ENCODE measurements around the gene GLB1L2.

GLB1L2 gene

DNA sequence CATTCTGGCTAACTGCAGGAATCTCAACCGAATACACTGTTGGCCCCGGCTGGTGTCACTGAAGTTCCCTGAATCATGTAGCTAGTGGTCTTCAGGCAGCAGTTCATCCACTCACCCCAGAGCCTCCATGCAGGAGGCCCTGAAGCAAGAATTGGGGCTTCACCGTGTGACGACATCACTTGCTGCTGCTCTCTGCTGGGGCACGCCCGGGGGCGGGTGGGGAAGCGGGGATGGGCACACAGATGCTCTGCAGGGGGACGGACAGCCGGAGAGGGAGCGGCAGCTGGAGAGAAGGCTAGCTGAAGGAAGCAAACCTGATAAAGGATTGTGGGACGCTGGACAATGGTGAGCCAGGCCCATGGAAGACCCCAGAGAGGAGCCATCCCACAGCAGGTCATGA lies 63.2 kb downstream of the GLB1L2 start:
- no peak overlapping the region for H3K4me3 ChIP-seq (ENCODE audit: low read depth, low read length)

DNA sequence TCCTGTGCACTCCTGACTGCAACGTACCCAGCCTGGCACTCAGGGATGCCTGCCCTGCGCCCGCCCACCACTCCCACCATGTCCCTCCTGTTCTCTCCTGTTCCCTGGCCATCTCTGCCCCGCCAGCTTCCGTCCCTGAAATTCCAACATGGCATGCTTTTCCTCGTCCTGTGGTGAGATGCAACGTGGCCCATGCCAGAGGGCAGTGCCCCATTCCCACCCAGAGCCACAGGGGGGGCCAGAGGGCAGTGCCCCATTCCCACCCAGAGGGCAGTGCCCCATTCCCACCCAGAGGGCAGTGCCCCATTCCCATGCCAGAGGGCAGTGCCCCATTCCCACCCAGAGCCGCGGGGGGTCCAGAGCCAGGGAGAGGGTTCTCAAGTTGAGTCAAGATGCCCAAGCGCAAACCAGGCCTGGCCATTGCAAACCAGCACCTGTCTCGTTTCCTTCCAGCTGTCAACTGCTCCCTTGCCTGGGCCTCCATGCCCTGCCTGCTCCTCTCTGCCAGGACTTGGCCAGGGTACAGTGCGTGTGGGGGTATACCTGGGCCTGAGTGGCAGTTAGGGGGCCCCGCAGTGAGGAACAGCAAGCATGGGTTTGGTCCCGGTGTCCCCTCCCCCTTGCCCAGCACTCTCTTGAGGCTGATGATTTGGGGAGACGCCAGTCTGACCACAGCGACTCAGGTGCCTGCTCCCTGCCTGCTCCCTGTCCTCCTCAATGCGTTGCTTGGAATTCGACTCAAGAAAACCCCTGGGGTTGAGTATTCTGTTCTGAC lies 65.7 kb downstream of the GLB1L2 start:
- TF ChIP-seq, protein P1, sequence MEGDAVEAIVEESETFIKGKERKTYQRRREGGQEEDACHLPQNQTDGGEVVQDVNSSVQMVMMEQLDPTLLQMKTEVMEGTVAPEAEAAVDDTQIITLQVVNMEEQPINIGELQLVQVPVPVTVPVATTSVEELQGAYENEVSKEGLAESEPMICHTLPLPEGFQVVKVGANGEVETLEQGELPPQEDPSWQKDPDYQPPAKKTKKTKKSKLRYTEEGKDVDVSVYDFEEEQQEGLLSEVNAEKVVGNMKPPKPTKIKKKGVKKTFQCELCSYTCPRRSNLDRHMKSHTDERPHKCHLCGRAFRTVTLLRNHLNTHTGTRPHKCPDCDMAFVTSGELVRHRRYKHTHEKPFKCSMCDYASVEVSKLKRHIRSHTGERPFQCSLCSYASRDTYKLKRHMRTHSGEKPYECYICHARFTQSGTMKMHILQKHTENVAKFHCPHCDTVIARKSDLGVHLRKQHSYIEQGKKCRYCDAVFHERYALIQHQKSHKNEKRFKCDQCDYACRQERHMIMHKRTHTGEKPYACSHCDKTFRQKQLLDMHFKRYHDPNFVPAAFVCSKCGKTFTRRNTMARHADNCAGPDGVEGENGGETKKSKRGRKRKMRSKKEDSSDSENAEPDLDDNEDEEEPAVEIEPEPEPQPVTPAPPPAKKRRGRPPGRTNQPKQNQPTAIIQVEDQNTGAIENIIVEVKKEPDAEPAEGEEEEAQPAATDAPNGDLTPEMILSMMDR (IDR thresholded peaks at IDR 0.05; ENCODE audit: low read depth, low read length) = no peak
- TF ChIP-seq, protein P2, sequence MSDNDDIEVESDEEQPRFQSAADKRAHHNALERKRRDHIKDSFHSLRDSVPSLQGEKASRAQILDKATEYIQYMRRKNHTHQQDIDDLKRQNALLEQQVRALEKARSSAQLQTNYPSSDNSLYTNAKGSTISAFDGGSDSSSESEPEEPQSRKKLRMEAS (IDR thresholded peaks at IDR 0.05; ENCODE audit: low read depth, low read length) = no peak
- no peak for TF ChIP-seq POLR2A (IDR thresholded peaks at IDR 0.05; ENCODE audit: extremely low read depth, insufficient read length)
- no peak for TF ChIP-seq MYC (IDR thresholded peaks at IDR 0.05; ENCODE audit: low read depth, low read length)
- DNase-seq (ENCODE audit: low read depth) = no peak
- H3K4me3 ChIP-seq (ENCODE audit: low read depth, low read length) = no peak overlapping the region

More for the DNA sequence above, 63.2 kb downstream of the GLB1L2 start:
- no peak for DNase-seq (ENCODE audit: low read depth)
- TF ChIP-seq, protein P1 (IDR thresholded peaks at IDR 0.05; ENCODE audit: low read depth, low read length) = no peak
- TF ChIP-seq, protein P2 (IDR thresholded peaks at IDR 0.05; ENCODE audit: low read depth, low read length) = no peak
- no peak for TF ChIP-seq MYC (IDR thresholded peaks at IDR 0.05; ENCODE audit: low read depth, low read length)
- no peak for TF ChIP-seq POLR2A (IDR thresholded peaks at IDR 0.05; ENCODE audit: extremely low read depth, insufficient read length)

- DNase-seq (ENCODE audit: low read depth) = no peak
- TF ChIP-seq MYC (IDR thresholded peaks at IDR 0.05; ENCODE audit: low read depth, low read length) (no peak), POLR2A (IDR thresholded peaks at IDR 0.05; ENCODE audit: extremely low read depth, insufficient read length) (no peak)
- TF ChIP-seq, protein P1 (IDR thresholded peaks at IDR 0.05; ENCODE audit: low read depth, low read length) = no peak
- TF ChIP-seq, protein P2 (IDR thresholded peaks at IDR 0.05; ENCODE audit: low read depth, low read length) = no peak
- no peak overlapping the region for H3K4me3 ChIP-seq (ENCODE audit: low read depth, low read length)
Measured at GRCh38 chr11:134398079-134398444, 66.3 kb downstream of the GLB1L2 start.

GRCh38 chr11:134398644-134399292 lies 67.0 kb downstream of the GLB1L2 start:
- TF ChIP-seq POLR2A (IDR thresholded peaks at IDR 0.05; ENCODE audit: extremely low read depth, insufficient read length) (no peak), MYC (IDR thresholded peaks at IDR 0.05; ENCODE audit: low read depth, low read length) (no peak)
- TF ChIP-seq, protein P1 (IDR thresholded peaks at IDR 0.05; ENCODE audit: low read depth, low read length) = no peak
- TF ChIP-seq, protein P2 (IDR thresholded peaks at IDR 0.05; ENCODE audit: low read depth, low read length) = no peak

GRCh38 chr11:134399293-134399654 lies 67.5 kb downstream of the GLB1L2 start:
- DNase-seq (ENCODE audit: low read depth) = no peak
- TF ChIP-seq, protein P2 (IDR thresholded peaks at IDR 0.05; ENCODE audit: low read depth, low read length) = no peak
- TF ChIP-seq MYC (IDR thresholded peaks at IDR 0.05; ENCODE audit: low read depth, low read length) (no peak), POLR2A (IDR thresholded peaks at IDR 0.05; ENCODE audit: extremely low read depth, insufficient read length) (no peak)
- TF ChIP-seq, protein P1 (IDR thresholded peaks at IDR 0.05; ENCODE audit: low read depth, low read length) = no peak

More at GRCh38 chr11:134398644-134399292, 67.0 kb downstream of the GLB1L2 start:
- DNase-seq (ENCODE audit: low read depth) = no peak
- H3K4me3 ChIP-seq (ENCODE audit: low read depth, low read length) = no peak overlapping the region

More at GRCh38 chr11:134399293-134399654, 67.5 kb downstream of the GLB1L2 start:
- H3K4me3 ChIP-seq (ENCODE audit: low read depth, low read length) = no peak overlapping the region

Data from NB4 (cell line).